ENCODE results near the gene CAMK2B. TPM values are rescaled to one million over a fixed set of nuclear protein-coding genes. Genes with fewer than 3 reads are reported as not detected.
A peak's percentile ranks its signal among the peaks of the same experiment; 100 is the strongest.

CAMK2B gene
- total RNA-seq, result 5.9 TPM
- 10 to 100 TPM in 5 of 8 donors, 1 to 10 TPM in 3; 3.1 to 13.9 (median 11.1) TPM for polyA plus RNA-seq (ENCODE audit: insufficient read depth in 1 of 8, insufficient read length in 8 of 8, low replicate concordance in 1 of 8)
- long read RNA-seq, donor 1, partial matches to known transcripts, result 0 of 1 reads
- long read RNA-seq, donor 1, other reads (novel, unspliced or antisense), result 0 of 1 reads
- long read RNA-seq, donor 2, result 0 reads
- long read RNA-seq, donor 3, partial matches to known transcripts, result 6 of 10 reads
- long read RNA-seq, donor 3, other reads (novel, unspliced or antisense), result 0 of 10 reads
- long read RNA-seq, donor 4, full-length matches to known transcripts, result 1 of 1 reads
- long read RNA-seq, donor 4, partial matches to known transcripts, result 0 of 1 reads
- long read RNA-seq, donor 4, other reads (novel, unspliced or antisense), result 0 of 1 reads
- long read RNA-seq, donor 5, result 0 reads
- long read RNA-seq, donor 6, full-length matches to known transcripts, result 3 of 13 reads
- long read RNA-seq, donor 6, partial matches to known transcripts, result 10 of 13 reads
- long read RNA-seq, donor 6, other reads (novel, unspliced or antisense), result 0 of 13 reads
- long read RNA-seq, donor 7, partial matches to known transcripts, result 0 of 2 reads
- long read RNA-seq, donor 7, other reads (novel, unspliced or antisense), result 0 of 2 reads
- long read RNA-seq, donor 8, result 0 reads
- long read RNA-seq, donor 9, result 0 reads
- long read RNA-seq, donor 10, result 0 reads
- long read RNA-seq, donor 11, result 0 reads

GRCh38 chr7:44325201-44325671 lies at the start of gene CAMK2B:
Gene CAMK2B (minus strand): TSS chr7:44325594. CDS start chr7:44325421, 173 bp downstream.
- Histone ChIP-seq H3K4me3 (ENCODE audit: low read length) (peak within 1 kb of the TSS; percentile 25), H3K4me1 (ENCODE audit: control insufficient read depth, insufficient read depth, low read length) (peaks cover 36% of the 10 kb centered on the region), H3K27ac (ENCODE audit: low read length) (peak within 1 kb of the TSS; percentile 20), H3K9me3 (replicated peaks; ENCODE audit: control insufficient read depth, low read depth, low read length) (no peaks in the 10 kb centered on the region), H3K27me3 (ENCODE audit: control insufficient read depth, insufficient read depth, low read length) (peaks cover 55% of the 10 kb centered on the region), H3K36me3 (ENCODE audit: control insufficient read depth, insufficient read depth, low read length) (no peaks in the 10 kb centered on the region)
- no peak for DNase-seq
- WGBS (ENCODE audit: insufficient coverage), result under 1% methylated on average over 85 of the region's 85 CpGs

- DNase-seq, result no peak
- no peak overlapping the region for H3K27ac ChIP-seq (ENCODE audit: low read length)
- H3K4me3 ChIP-seq (ENCODE audit: low read length), result no peak overlapping the region
- no peaks in the 10 kb centered on the region for H3K4me1 ChIP-seq (ENCODE audit: control insufficient read depth, insufficient read depth, low read length)
- 66% methylated on average over 10 of the region's 12 CpGs for WGBS (ENCODE audit: insufficient coverage)
- H3K9me3 ChIP-seq (replicated peaks; ENCODE audit: control insufficient read depth, low read depth, low read length), result no peaks in the 10 kb centered on the region
- no peaks in the 10 kb centered on the region for H3K36me3 ChIP-seq (ENCODE audit: control insufficient read depth, insufficient read depth, low read length)
- H3K27me3 ChIP-seq (ENCODE audit: control insufficient read depth, insufficient read depth, low read length), result peaks cover 3% of the 10 kb centered on the region
Observed at GRCh38 chr7:44374007-44374763, 48.8 kb upstream of the CAMK2B start.

- Histone ChIP-seq H3K27ac (ENCODE audit: low read length) (no peak overlapping the region), H3K4me3 (ENCODE audit: low read length) (no peak overlapping the region), H3K9me3 (replicated peaks; ENCODE audit: control insufficient read depth, low read depth, low read length) (no peaks in the 10 kb centered on the region), H3K36me3 (ENCODE audit: control insufficient read depth, insufficient read depth, low read length) (no peaks in the 10 kb centered on the region), H3K27me3 (ENCODE audit: control insufficient read depth, insufficient read depth, low read length) (peaks cover 7% of the 10 kb centered on the region), H3K4me1 (ENCODE audit: control insufficient read depth, insufficient read depth, low read length) (no peaks in the 10 kb centered on the region)
- no CpG with 5 or more reads among the region's 2 CpGs for WGBS (ENCODE audit: insufficient coverage)
- DNase-seq, result no peak
Observed at GRCh38 chr7:44373418-44373740, 48.0 kb upstream of the CAMK2B start.

GRCh38 chr7:44372560-44373417 lies 47.4 kb upstream of the CAMK2B start:
- Histone ChIP-seq H3K36me3 (ENCODE audit: control insufficient read depth, insufficient read depth, low read length) (no peaks in the 10 kb centered on the region), H3K9me3 (replicated peaks; ENCODE audit: control insufficient read depth, low read depth, low read length) (no peaks in the 10 kb centered on the region), H3K27ac (ENCODE audit: low read length) (no peak overlapping the region), H3K4me3 (ENCODE audit: low read length) (no peak overlapping the region), H3K4me1 (ENCODE audit: control insufficient read depth, insufficient read depth, low read length) (no peaks in the 10 kb centered on the region), H3K27me3 (ENCODE audit: control insufficient read depth, insufficient read depth, low read length) (peaks cover 9% of the 10 kb centered on the region)
- DNase-seq, result no peak
- WGBS (ENCODE audit: insufficient coverage), result 78% methylated on average over 2 of the region's 5 CpGs

- Histone ChIP-seq H3K4me1 (ENCODE audit: control insufficient read depth, insufficient read depth, low read length) (no peaks in the 10 kb centered on the region), H3K4me3 (ENCODE audit: low read length) (no peak overlapping the region), H3K9me3 (replicated peaks; ENCODE audit: control insufficient read depth, low read depth, low read length) (no peaks in the 10 kb centered on the region), H3K27me3 (ENCODE audit: control insufficient read depth, insufficient read depth, low read length) (peaks cover 9% of the 10 kb centered on the region), H3K36me3 (ENCODE audit: control insufficient read depth, insufficient read depth, low read length) (no peaks in the 10 kb centered on the region), H3K27ac (ENCODE audit: low read length) (no peak overlapping the region)
- no peak for DNase-seq
- no CpG with 5 or more reads among the region's 1 CpG for WGBS (ENCODE audit: insufficient coverage)
Observed at GRCh38 chr7:44368885-44369284, 43.5 kb upstream of the CAMK2B start.

GRCh38 chr7:44368455-44368854 lies 43.1 kb upstream of the CAMK2B start:
- H3K27ac ChIP-seq (ENCODE audit: low read length), result no peak overlapping the region
- DNase-seq, result no peak
- no peaks in the 10 kb centered on the region for H3K36me3 ChIP-seq (ENCODE audit: control insufficient read depth, insufficient read depth, low read length)
- H3K9me3 ChIP-seq (replicated peaks; ENCODE audit: control insufficient read depth, low read depth, low read length), result no peaks in the 10 kb centered on the region
- H3K4me3 ChIP-seq (ENCODE audit: low read length), result no peak overlapping the region
- no peaks in the 10 kb centered on the region for H3K4me1 ChIP-seq (ENCODE audit: control insufficient read depth, insufficient read depth, low read length)
- H3K27me3 ChIP-seq (ENCODE audit: control insufficient read depth, insufficient read depth, low read length), result peaks cover 9% of the 10 kb centered on the region

- H3K4me1 ChIP-seq (ENCODE audit: control insufficient read depth, insufficient read depth, low read length), result no peaks in the 10 kb centered on the region
- H3K9me3 ChIP-seq (replicated peaks; ENCODE audit: control insufficient read depth, low read depth, low read length), result no peaks in the 10 kb centered on the region
- peaks cover 6% of the 10 kb centered on the region for H3K27me3 ChIP-seq (ENCODE audit: control insufficient read depth, insufficient read depth, low read length)
- DNase-seq, result no peak
- no peak overlapping the region for H3K4me3 ChIP-seq (ENCODE audit: low read length)
- WGBS (ENCODE audit: insufficient coverage), result 70% methylated on average over 5 of the region's 5 CpGs
- H3K27ac ChIP-seq (ENCODE audit: low read length), result no peak overlapping the region
- H3K36me3 ChIP-seq (ENCODE audit: control insufficient read depth, insufficient read depth, low read length), result no peaks in the 10 kb centered on the region
Observed at GRCh38 chr7:44367475-44368043, 42.2 kb upstream of the CAMK2B start.

- no peaks in the 10 kb centered on the region for H3K4me1 ChIP-seq (ENCODE audit: control insufficient read depth, insufficient read depth, low read length)
- WGBS (ENCODE audit: insufficient coverage), result 100% methylated on average over 2 of the region's 4 CpGs
- H3K36me3 ChIP-seq (ENCODE audit: control insufficient read depth, insufficient read depth, low read length), result no peaks in the 10 kb centered on the region
- peaks cover 6% of the 10 kb centered on the region for H3K27me3 ChIP-seq (ENCODE audit: control insufficient read depth, insufficient read depth, low read length)
- H3K27ac ChIP-seq (ENCODE audit: low read length), result no peak overlapping the region
- DNase-seq, result no peak
- no peak overlapping the region for H3K4me3 ChIP-seq (ENCODE audit: low read length)
- H3K9me3 ChIP-seq (replicated peaks; ENCODE audit: control insufficient read depth, low read depth, low read length), result no peaks in the 10 kb centered on the region
Observed at GRCh38 chr7:44366986-44367385, 41.6 kb upstream of the CAMK2B start.

- DNase-seq, result no peak
- no CpG with 5 or more reads among the region's 2 CpGs for WGBS (ENCODE audit: insufficient coverage)
- no peak overlapping the region for H3K27ac ChIP-seq (ENCODE audit: low read length)
- no peak overlapping the region for H3K4me3 ChIP-seq (ENCODE audit: low read length)
- H3K4me1 ChIP-seq (ENCODE audit: control insufficient read depth, insufficient read depth, low read length), result peaks cover 11% of the 10 kb centered on the region
- no peaks in the 10 kb centered on the region for H3K27me3 ChIP-seq (ENCODE audit: control insufficient read depth, insufficient read depth, low read length)
- H3K36me3 ChIP-seq (ENCODE audit: control insufficient read depth, insufficient read depth, low read length), result no peaks in the 10 kb centered on the region
- peaks cover 2% of the 10 kb centered on the region for H3K9me3 ChIP-seq (replicated peaks; ENCODE audit: control insufficient read depth, low read depth, low read length)
Observed at GRCh38 chr7:44353668-44354067, 28.3 kb upstream of the CAMK2B start.
